K562 (cell line): ENCODE data around the gene MEIG1. TPM values are rescaled to one million over a fixed set of nuclear protein-coding genes. Genes with fewer than 3 reads are reported as not detected.

Experiments used
- CHCHD3 ChIP-seq: fragments of 250-450 bp; sonication (Bioruptor Pico); IDR thresholded peaks from 2 replicates; pipeline ENCODE4 v2.1.2; 2022; ENCODE audit warnings: mild to moderate bottlenecking
- ETS1 ChIP-seq: conservative IDR thresholded peaks from 2 replicates; pipeline ENCODE4 v1.6.1; 2011; ENCODE audit warnings: low read depth, mild to moderate bottlenecking, low read length; ENCODE audit not compliant: control insufficient read depth
- GABPB2 ChIP-seq: fragments of 250-450 bp; sonication (Bioruptor Pico); conservative IDR thresholded peaks from 2 replicates; pipeline ENCODE4 v1.5.1; 2021; ENCODE audit warnings: mild to moderate bottlenecking
- HDAC6 ChIP-seq: IDR thresholded peaks from 2 replicates; pipeline ENCODE4 v1.6.1; 2012; ENCODE audit warnings: low read depth, mild to moderate bottlenecking, control low read depth, inconsistent platforms, low read length, moderate library complexity
- LEF1 ChIP-seq: fragments of 450-650 bp; IDR thresholded peaks from 2 replicates; pipeline ENCODE4 v1.6.1; 2016; ENCODE audit warnings: mild to moderate bottlenecking
- MTA2 ChIP-seq: fragments of 450-650 bp; IDR thresholded peaks from 2 replicates; pipeline ENCODE4 v1.6.1; 2016; ENCODE audit warnings: low read depth
- NR4A1 ChIP-seq, 2 experiments: fragments of 250-450 bp in 1 of 2; fragments of 450-650 bp in 1 of 2; sonication (Bioruptor Pico) in 1 of 2; IDR thresholded peaks; 2 replicates each; pipeline versions ENCODE4 v1.4.0 to v1.6.1; 2016 to 2020; ENCODE audit warnings: mild to moderate bottlenecking in 2 of 2, missing compliant biosample characterization in 1 of 2, missing genetic modification characterization in 1 of 2, moderate library complexity in 1 of 2
- PCBP2 ChIP-seq: fragments of 200-400 bp; formaldehyde crosslinking; IDR thresholded peaks from 2 replicates; pipeline ENCODE4 v1.6.1; 2018; ENCODE audit warnings: low read length, low read depth, mild to moderate bottlenecking, moderate library complexity; ENCODE audit not compliant: poor library complexity, severe bottlenecking
- PHF8 ChIP-seq: fragments of 200-600 bp; sonication (generic); IDR thresholded peaks from 2 replicates; pipeline ENCODE4 v1.6.1; 2012; ENCODE audit warnings: mixed run types, mild to moderate bottlenecking, inconsistent platforms, low read length, moderate library complexity, borderline replicate concordance
- POLR2A ChIP-seq: fragments of 450-650 bp; conservative IDR thresholded peaks from 2 replicates; pipeline ENCODE4 v1.6.1; 2016
- PRDM10 ChIP-seq: fragments of 450-650 bp; IDR thresholded peaks from 2 replicates; pipeline ENCODE4 v1.6.1; 2018; ENCODE audit not compliant: partially characterized antibody
- SMARCA4 ChIP-seq: fragments of 450-650 bp; IDR thresholded peaks from 2 replicates; pipeline ENCODE4 v1.6.1; 2016
- SUPT5H ChIP-seq: fragments of 450-650 bp; IDR thresholded peaks from 2 replicates; pipeline ENCODE4 v1.6.1; 2016
- ZNF212 ChIP-seq: fragments of 450-650 bp; formaldehyde crosslinking; IDR thresholded peaks from 2 replicates; pipeline ENCODE4 v1.4.0; 2020; ENCODE audit warnings: mild to moderate bottlenecking
- ZNF24 ChIP-seq: fragments of 450-650 bp; IDR thresholded peaks from 2 replicates; pipeline ENCODE4 v1.6.1; 2016
- polyA plus RNA-seq, 8 experiments: library from polyadenylated mRNA; depleted of rRNA in 4 of 8; stranded (reverse) in 5 of 8; unstranded in 3 of 8; fragments of >200 nt; fragmentation: Nextera tagmentation in 2 of 8; fragmentation: Illumina TruSeq in 1 of 8; extraction: Ambion mirVana in 2 of 8; extraction: Trizol in 1 of 8; gene quantifications; 2 replicates each; pipeline versions ENCODE4 v1.2.1 to v1.2.3, GENCODE V29; 2011 to 2014; ENCODE audit warnings: inconsistent platforms in 1 of 8, missing spikeins in 1 of 8
- total RNA-seq, 7 experiments: library from RNA; depleted of rRNA in 6 of 7; stranded (reverse); fragments of >200 nt in 6 of 7; fragmentation: Illumina TruSeq in 2 of 7; extraction: Trizol in 2 of 7; gene quantifications; 2 replicates each; pipeline versions ENCODE4 v1.2.1 to v1.2.3, GENCODE V29; 2011 to 2021; ENCODE audit warnings: low replicate concordance in 1 of 7
- TF ChIP-seq, protein P1 (sequence below): fragments of 200-400 bp; formaldehyde crosslinking; IDR thresholded peaks from 2 replicates; pipeline ENCODE4 v1.6.1; 2017; ENCODE audit warnings: mild to moderate bottlenecking, low read depth, low read length, moderate library complexity
- TF ChIP-seq, protein P2 (sequence below): fragments of 450-650 bp; IDR thresholded peaks from one replicate; pipeline ENCODE4 v1.6.1; 2018; ENCODE audit warnings: mild to moderate bottlenecking, moderate library complexity; ENCODE audit not compliant: partially characterized antibody
- TF ChIP-seq, protein P3 (sequence below): fragments of 250-450 bp; sonication (Bioruptor Pico); IDR thresholded peaks from 2 replicates; pipeline ENCODE4 v1.5.0; 2021

MEIG1 gene
- total and polyA plus RNA-seq, 9 of the 15 experiments (the other 6 are each of a cell fraction or from before 2014, with no cell fraction given), result 0.19 to 1.7 (median 0.54) TPM; not detected in 3

DNA sequence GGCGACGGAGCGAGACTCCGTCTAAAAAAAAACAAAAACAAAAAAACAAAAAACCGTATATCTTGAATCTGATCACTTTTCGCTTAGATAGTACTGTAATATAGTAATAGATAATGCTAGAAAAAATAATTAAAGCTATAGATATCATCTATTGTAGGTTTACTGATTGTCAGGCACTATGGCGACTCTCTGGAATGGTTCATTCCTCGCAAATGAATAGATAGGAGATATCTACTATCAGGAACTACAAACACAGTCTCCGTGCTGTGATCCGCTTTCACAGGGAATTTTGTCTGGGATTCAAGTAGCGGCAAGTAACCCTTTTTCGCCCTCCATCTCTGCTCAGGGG, 342 bp upstream of the MEIG1 start (continued):
- no peak for TF ChIP-seq PCBP2
- no peak for TF ChIP-seq ZNF212 (CRISPR knock-in tag)
- TF ChIP-seq CHCHD3 (CRISPR knock-in tag), result 0 out of 2 replicates have a peak, but pooled peaks have one; percentile 34
- no peak for TF ChIP-seq HDAC6
- TF ChIP-seq, protein P1, sequence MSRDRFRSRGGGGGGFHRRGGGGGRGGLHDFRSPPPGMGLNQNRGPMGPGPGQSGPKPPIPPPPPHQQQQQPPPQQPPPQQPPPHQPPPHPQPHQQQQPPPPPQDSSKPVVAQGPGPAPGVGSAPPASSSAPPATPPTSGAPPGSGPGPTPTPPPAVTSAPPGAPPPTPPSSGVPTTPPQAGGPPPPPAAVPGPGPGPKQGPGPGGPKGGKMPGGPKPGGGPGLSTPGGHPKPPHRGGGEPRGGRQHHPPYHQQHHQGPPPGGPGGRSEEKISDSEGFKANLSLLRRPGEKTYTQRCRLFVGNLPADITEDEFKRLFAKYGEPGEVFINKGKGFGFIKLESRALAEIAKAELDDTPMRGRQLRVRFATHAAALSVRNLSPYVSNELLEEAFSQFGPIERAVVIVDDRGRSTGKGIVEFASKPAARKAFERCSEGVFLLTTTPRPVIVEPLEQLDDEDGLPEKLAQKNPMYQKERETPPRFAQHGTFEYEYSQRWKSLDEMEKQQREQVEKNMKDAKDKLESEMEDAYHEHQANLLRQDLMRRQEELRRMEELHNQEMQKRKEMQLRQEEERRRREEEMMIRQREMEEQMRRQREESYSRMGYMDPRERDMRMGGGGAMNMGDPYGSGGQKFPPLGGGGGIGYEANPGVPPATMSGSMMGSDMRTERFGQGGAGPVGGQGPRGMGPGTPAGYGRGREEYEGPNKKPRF, result no peak
- TF ChIP-seq, protein P2, sequence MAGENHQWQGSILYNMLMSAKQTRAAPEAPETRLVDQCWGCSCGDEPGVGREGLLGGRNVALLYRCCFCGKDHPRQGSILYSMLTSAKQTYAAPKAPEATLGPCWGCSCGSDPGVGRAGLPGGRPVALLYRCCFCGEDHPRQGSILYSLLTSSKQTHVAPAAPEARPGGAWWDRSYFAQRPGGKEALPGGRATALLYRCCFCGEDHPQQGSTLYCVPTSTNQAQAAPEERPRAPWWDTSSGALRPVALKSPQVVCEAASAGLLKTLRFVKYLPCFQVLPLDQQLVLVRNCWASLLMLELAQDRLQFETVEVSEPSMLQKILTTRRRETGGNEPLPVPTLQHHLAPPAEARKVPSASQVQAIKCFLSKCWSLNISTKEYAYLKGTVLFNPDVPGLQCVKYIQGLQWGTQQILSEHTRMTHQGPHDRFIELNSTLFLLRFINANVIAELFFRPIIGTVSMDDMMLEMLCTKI, result no peak
- peak; percentile 64; the same call in 1 of the 2 replicates for TF ChIP-seq POLR2A
- peak; percentile 95 for TF ChIP-seq PRDM10
- 0 out of 2 replicates have a peak, but pooled peaks have one; percentile 38 for TF ChIP-seq SMARCA4
- TF ChIP-seq GABPB2, result no peak
- TF ChIP-seq LEF1, result no peak
- TF ChIP-seq PHF8, result peak; percentile 18; the same call in 1 of the 2 replicates
- TF ChIP-seq MTA2, result no peak
- TF ChIP-seq, protein P3, sequence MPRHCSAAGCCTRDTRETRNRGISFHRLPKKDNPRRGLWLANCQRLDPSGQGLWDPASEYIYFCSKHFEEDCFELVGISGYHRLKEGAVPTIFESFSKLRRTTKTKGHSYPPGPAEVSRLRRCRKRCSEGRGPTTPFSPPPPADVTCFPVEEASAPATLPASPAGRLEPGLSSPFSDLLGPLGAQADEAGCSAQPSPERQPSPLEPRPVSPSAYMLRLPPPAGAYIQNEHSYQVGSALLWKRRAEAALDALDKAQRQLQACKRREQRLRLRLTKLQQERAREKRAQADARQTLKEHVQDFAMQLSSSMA (CRISPR knock-in tag), result no peak
- TF ChIP-seq NR4A1 (CRISPR knock-in tag; IDR thresholded peaks at IDR 0.05), result no peak
- TF ChIP-seq NR4A1 (tag; IDR thresholded peaks at IDR 0.05), result no peak
- TF ChIP-seq ZNF24, result no peak
- no peak for TF ChIP-seq ETS1
- TF ChIP-seq SUPT5H, result peak; percentile 32; the same call in 1 of the 2 replicates
- TF ChIP-seq, all 486 proteins: peak for 9
